Stimulated activated naive CD8-positive, alpha-beta T cell treated with anti-CD3 and anti-CD28 coated beads, Interleukin-15, amount 100 ng/mL, for 72 hours (primary cell): ENCODE data around the gene PHACTR2.
A peak's percentile ranks its signal among the peaks of the same experiment; 100 is the strongest.
"Not testable (repeated sequence)": the region's sequence is repeated elsewhere in the genome, so short reads cannot be mapped to it uniquely, and the experiment has no call there.

Experiments
- ATAC-seq: fragments of 150-1000 bp; cut with Tn5 transposase; 2 replicates; pipeline ENCODE4 v1.10.0; 2021; ENCODE audit warnings: mild to moderate bottlenecking, moderate library complexity
- DNase-seq, 2 donors: peaks; one replicate each; pipeline ENCODE4 v3.0.0; 2021 to 2022
- H3K27ac Mint-ChIP-seq, 2 donors: one replicate each; pipeline ENCODE4 v1.8.0; 2022; ENCODE audit warnings: mild to moderate bottlenecking in 2 of 2, mixed read lengths in 2 of 2, moderate library complexity in 2 of 2
- H3K27me3 Mint-ChIP-seq: one replicate; pipeline ENCODE4 v1.8.0; 2022; ENCODE audit warnings: mixed read lengths
- H3K4me1 Mint-ChIP-seq: one replicate; pipeline ENCODE4 v1.8.0; 2022; ENCODE audit warnings: mild to moderate bottlenecking, mixed read lengths
- H3K4me3 Mint-ChIP-seq, 2 donors: one replicate each; pipeline ENCODE4 v1.8.0; 2022; ENCODE audit warnings: mild to moderate bottlenecking in 2 of 2, mixed read lengths in 2 of 2, moderate library complexity in 1 of 2
- H3K9me3 Mint-ChIP-seq, 2 donors: one replicate each; pipeline ENCODE4 v1.8.0; 2022; ENCODE audit warnings: mixed read lengths in 2 of 2

Gene PHACTR2

GRCh38 chr6:143844006-143844405, 166.2 kb downstream of the PHACTR2 start:
- Mint-ChIP-seq H3K9me3 (no peaks in the 10 kb centered on the region), H3K4me1 (peaks cover 44% of the 10 kb centered on the region), H3K4me3 (peak overlapping the region; percentile 91 to 98), H3K27me3 (no peaks in the 10 kb centered on the region), H3K27ac (peak overlapping the region; percentile 99)
- DNase-seq: no peak
- no peak for ATAC-seq

DNA sequence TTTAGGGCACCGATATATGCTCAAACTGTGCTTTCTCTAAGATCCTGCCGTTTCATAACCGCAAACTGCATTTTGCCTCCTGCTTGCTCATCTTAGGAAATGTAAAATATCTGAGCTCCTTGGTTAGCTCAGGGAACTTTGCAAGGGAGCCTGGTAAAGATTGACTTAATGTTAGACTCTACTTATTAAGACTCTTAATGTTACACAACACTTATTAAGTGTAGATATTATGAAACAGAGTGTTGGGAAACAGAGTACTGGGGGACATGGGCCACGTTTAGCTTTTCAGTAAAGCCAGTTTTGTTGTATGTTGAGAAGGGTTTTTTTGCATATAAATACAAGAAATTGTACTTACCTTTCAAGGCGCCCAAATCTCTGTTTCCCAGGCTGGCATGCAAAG, 167.3 kb downstream of the PHACTR2 start:
- H3K9me3 Mint-ChIP-seq: no peaks in the 10 kb centered on the region
- H3K4me1 Mint-ChIP-seq: peaks cover 54% of the 10 kb centered on the region
- no peaks in the 10 kb centered on the region for H3K27me3 Mint-ChIP-seq
- H3K27ac Mint-ChIP-seq: no peak overlapping the region
- ATAC-seq (no peak), DNase-seq (no peak)
- no peak overlapping the region for H3K4me3 Mint-ChIP-seq

GRCh38 chr6:143851706-143852105, 173.9 kb downstream of the PHACTR2 start:
- H3K27ac Mint-ChIP-seq, DNase-seq, ATAC-seq, H3K4me3 Mint-ChIP-seq, H3K27me3 Mint-ChIP-seq: not testable (repeated sequence)
- Mint-ChIP-seq H3K9me3 (peaks cover 0 to 11% of the 10 kb centered on the region in 2 donors), H3K4me1 (peaks cover 42% of the 10 kb centered on the region)

DNA sequence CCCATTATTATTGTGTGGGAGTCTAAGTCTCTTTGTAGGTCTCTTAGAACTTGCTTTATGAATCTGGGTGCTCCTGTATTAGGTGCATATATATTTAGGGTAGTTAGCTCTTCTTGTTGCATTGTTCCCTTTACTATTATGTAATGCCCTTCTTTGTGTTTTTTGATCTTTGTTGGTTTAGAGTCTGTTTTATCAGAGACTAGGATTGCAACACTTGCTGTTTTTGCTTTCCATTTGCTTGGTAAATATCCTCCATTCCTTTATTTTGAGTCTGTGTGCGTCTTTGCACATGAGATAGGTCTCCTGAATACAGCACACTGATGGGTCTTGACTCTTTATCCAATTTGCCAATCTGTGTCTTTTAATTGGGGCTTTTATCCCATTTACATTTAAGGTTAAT, 177.3 kb downstream of the PHACTR2 start:
- not testable (repeated sequence) for DNase-seq, H3K27ac Mint-ChIP-seq, ATAC-seq, H3K27me3 Mint-ChIP-seq, H3K4me3 Mint-ChIP-seq
- H3K9me3 Mint-ChIP-seq: peaks cover 0 to 11% of the 10 kb centered on the region in 2 donors
- peaks cover 23% of the 10 kb centered on the region for H3K4me1 Mint-ChIP-seq

GRCh38 chr6:143856762-143857161, 179.0 kb downstream of the PHACTR2 start:
- DNase-seq: not testable (repeated sequence)
- H3K27ac Mint-ChIP-seq: peak overlapping the region in 1 of 2 donors; percentile 22

DNA sequence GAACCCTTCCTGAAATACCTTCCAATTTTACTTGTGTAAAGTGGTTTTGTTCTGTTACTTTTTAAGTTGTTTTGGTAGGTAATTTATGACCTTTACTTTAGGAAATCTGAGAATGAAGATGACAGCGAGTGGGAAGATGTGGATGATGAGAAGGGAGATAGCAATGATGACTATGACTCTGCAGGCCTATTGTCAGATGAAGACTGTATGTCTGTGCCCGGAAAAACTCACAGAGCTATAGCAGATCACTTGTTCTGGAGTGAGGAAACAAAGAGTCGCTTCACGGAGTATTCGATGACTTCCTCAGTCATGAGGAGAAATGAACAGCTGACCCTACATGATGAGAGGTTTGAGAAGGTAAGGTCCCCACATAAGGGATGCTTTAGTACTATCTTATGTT, 179.9 kb downstream of the PHACTR2 start:
- DNase-seq (no peak), ATAC-seq (no peak)
- Mint-ChIP-seq H3K27me3 (no peaks in the 10 kb centered on the region), H3K27ac (no peak overlapping the region), H3K4me1 (peaks cover 17% of the 10 kb centered on the region), H3K9me3 (peaks cover 0 to 7% of the 10 kb centered on the region in 2 donors), H3K4me3 (no peak overlapping the region)

More at GRCh38 chr6:143856762-143857161, 179.0 kb downstream of the PHACTR2 start:
- not testable (repeated sequence) for H3K27me3 Mint-ChIP-seq, H3K4me3 Mint-ChIP-seq, ATAC-seq
- peaks cover 23% of the 10 kb centered on the region for H3K4me1 Mint-ChIP-seq
- H3K9me3 Mint-ChIP-seq: peaks cover 0 to 11% of the 10 kb centered on the region in 2 donors

GRCh38 chr6:143859891-143860660, 182.3 kb downstream of the PHACTR2 start:
- ATAC-seq: no peak
- no peaks in the 10 kb centered on the region for H3K9me3 Mint-ChIP-seq
- no peak overlapping the region for H3K27ac Mint-ChIP-seq
- H3K4me3 Mint-ChIP-seq: no peak overlapping the region
- H3K27me3 Mint-ChIP-seq: no peaks in the 10 kb centered on the region
- no peaks in the 10 kb centered on the region for H3K4me1 Mint-ChIP-seq
- DNase-seq: no peak

- DNase-seq (no peak), ATAC-seq (no peak)
- H3K27me3 Mint-ChIP-seq: no peaks in the 10 kb centered on the region
- H3K9me3 Mint-ChIP-seq: no peaks in the 10 kb centered on the region
- no peak overlapping the region for H3K27ac Mint-ChIP-seq
- H3K4me3 Mint-ChIP-seq: no peak overlapping the region
- H3K4me1 Mint-ChIP-seq: no peaks in the 10 kb centered on the region
These were observed 186.0 kb downstream of the PHACTR2 start for GRCh38 chr6:143863771-143864170.

DNA sequence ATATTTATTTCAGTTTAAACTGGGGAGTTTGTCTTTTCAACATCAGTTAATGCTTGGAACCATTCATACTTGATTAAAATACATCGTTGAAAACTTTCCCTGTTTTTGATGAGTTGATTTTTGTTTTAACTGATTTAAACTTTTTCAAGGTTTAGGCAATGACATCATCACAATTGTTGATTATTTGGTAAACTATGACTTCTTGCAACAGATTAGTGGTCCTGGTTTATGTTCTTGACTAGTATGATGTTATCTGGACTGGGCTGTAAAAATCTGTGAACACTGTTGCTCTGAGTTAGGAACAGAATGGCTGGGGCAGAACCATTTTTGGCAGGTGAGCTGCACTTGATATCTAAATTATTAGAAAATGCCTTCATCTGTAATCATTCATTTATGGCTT, 186.5 kb downstream of the PHACTR2 start, which contains the start of gene ZC2HC1B:
TSS of gene ZC2HC1B (plus strand) at position 241 of the 400 bp plus-strand sequence. CDS start at position 307, 66 bp downstream.
- no peak within 1 kb of the TSS for H3K4me3 Mint-ChIP-seq
- no peaks in the 10 kb centered on the region for H3K27me3 Mint-ChIP-seq
- H3K4me1 Mint-ChIP-seq: no peaks in the 10 kb centered on the region
- ATAC-seq: no peak
- DNase-seq: no peak
- H3K9me3 Mint-ChIP-seq: no peaks in the 10 kb centered on the region
- no peak within 1 kb of the TSS for H3K27ac Mint-ChIP-seq

- DNase-seq (no peak), ATAC-seq (no peak)
- no peak overlapping the region for H3K27ac Mint-ChIP-seq
These were observed 189.5 kb downstream of the PHACTR2 start for GRCh38 chr6:143867236-143867635.

GRCh38 chr6:143868808-143869207, 191.0 kb downstream of the PHACTR2 start:
- not testable (repeated sequence) for H3K27me3 Mint-ChIP-seq, H3K27ac Mint-ChIP-seq, DNase-seq, ATAC-seq, H3K4me3 Mint-ChIP-seq
- Mint-ChIP-seq H3K9me3 (peaks cover 8 to 23% of the 10 kb centered on the region in 2 donors), H3K4me1 (peaks cover 11% of the 10 kb centered on the region)

More at GRCh38 chr6:143867236-143867635, 189.5 kb downstream of the PHACTR2 start:
- H3K4me1 Mint-ChIP-seq: no peaks in the 10 kb centered on the region
- no peaks in the 10 kb centered on the region for H3K27me3 Mint-ChIP-seq
- peaks cover 8 to 9% of the 10 kb centered on the region in 2 donors for H3K9me3 Mint-ChIP-seq
- H3K4me3 Mint-ChIP-seq: no peak overlapping the region

DNA sequence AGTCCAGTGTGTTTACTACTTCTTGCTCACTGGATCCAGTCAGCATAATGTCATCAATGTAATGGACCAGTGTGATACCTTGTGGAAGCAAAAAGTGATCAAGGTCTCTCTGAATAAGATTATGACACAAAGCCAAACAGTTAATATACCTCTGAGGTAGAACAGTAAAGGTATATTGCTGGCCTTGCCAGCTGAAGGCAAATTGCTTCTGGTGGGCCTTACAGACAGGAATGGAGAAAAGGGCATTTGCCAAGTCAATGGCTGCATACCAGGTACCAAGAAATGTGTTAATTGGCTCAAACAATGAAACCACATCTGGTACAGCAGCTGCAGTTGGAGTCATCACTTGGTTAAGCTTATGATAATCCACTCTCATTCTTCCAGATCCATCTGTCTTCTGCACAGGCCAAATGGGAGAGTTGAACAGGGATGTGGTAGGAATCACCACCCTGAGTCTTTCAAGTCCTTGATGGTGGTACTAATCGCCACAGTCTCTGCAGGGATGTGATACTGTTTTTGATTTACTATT, 193.5 kb downstream of the PHACTR2 start:
- not testable (repeated sequence) for H3K27ac Mint-ChIP-seq, ATAC-seq, DNase-seq, H3K4me3 Mint-ChIP-seq, H3K27me3 Mint-ChIP-seq
- H3K9me3 Mint-ChIP-seq: peaks cover 13 to 46% of the 10 kb centered on the region in 2 donors
- peaks cover 11% of the 10 kb centered on the region for H3K4me1 Mint-ChIP-seq

GRCh38 chr6:143872201-143872600, 194.4 kb downstream of the PHACTR2 start:
- H3K9me3 Mint-ChIP-seq: peaks cover 13 to 48% of the 10 kb centered on the region in 2 donors
- no peak overlapping the region for H3K4me3 Mint-ChIP-seq
- ATAC-seq (peak; percentile 97), DNase-seq (peak in 1 of 2 donors; percentile 5)
- no peaks in the 10 kb centered on the region for H3K27me3 Mint-ChIP-seq
- peaks cover 11% of the 10 kb centered on the region for H3K4me1 Mint-ChIP-seq
- no peak overlapping the region for H3K27ac Mint-ChIP-seq

GRCh38 chr6:143873600-143873999, 195.8 kb downstream of the PHACTR2 start:
- not testable (repeated sequence) for H3K4me3 Mint-ChIP-seq, H3K27me3 Mint-ChIP-seq, DNase-seq, H3K27ac Mint-ChIP-seq, ATAC-seq
- H3K4me1 Mint-ChIP-seq: peaks cover 11% of the 10 kb centered on the region
- peaks cover 13 to 48% of the 10 kb centered on the region in 2 donors for H3K9me3 Mint-ChIP-seq

DNA sequence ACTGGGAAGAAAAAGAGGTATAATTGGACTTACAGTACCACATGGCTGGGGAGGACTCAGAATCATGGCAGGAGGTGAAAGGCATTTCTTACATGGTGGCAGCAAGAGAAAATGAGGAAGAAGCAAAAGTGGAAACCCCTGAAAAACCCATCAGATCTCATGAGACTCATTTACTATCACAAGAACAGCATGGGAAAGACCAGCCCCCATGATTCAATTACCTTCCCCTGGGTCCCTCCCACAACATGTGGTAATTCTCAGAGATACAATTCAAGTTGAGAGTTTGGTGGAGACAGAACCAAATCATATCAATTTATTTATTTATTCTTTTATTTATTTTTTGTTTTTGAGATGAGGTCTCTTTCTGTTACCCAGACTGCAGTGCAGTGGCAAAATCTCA, 196.7 kb downstream of the PHACTR2 start:
- Mint-ChIP-seq H3K4me1 (peaks cover 11% of the 10 kb centered on the region), H3K9me3 (peaks cover 13 to 48% of the 10 kb centered on the region in 2 donors)
- not testable (repeated sequence) for H3K4me3 Mint-ChIP-seq, H3K27me3 Mint-ChIP-seq, DNase-seq, H3K27ac Mint-ChIP-seq, ATAC-seq
